ENCODE measurements around the gene SSC4D. TPM values are rescaled to one million over a fixed set of nuclear protein-coding genes. Genes with fewer than 3 reads are reported as not detected.

Gene SSC4D
- total and polyA plus RNA-seq, 9 of the 15 experiments (the other 6 are each of a cell fraction or from before 2014, with no cell fraction given) = 0.06 to 1.1 (median 0.85) TPM; not detected in 1

- TF ChIP-seq E2F8 (IDR thresholded peaks at IDR 0.05; ENCODE audit: low read depth, partially characterized antibody) (no peak), PHB2 (IDR thresholded peaks at IDR 0.05; ENCODE audit: low read depth) (no peak), CREB3 (tag; conservative IDR thresholded peaks at IDR 0.05; ENCODE audit: low read depth) (peak; percentile 91), MITF (IDR thresholded peaks at IDR 0.05) (no peak), SIRT6 (IDR thresholded peaks at IDR 0.05; ENCODE audit: low read depth, low read length) (no peak), NKRF (IDR thresholded peaks at IDR 0.05; ENCODE audit: borderline replicate concordance) (no peak; the same call in 1 of the 2 replicates), MCM5 (IDR thresholded peaks at IDR 0.05; ENCODE audit: low read depth) (no peak), BRD4 (IDR thresholded peaks at IDR 0.05) (no peak), ZNF696 (CRISPR knock-in tag; conservative IDR thresholded peaks at IDR 0.05) (no peak), E2F4 (CRISPR knock-in tag; IDR thresholded peaks at IDR 0.05; ENCODE audit: low read depth) (peak; percentile 81), RUNX1 (IDR thresholded peaks at IDR 0.05; ENCODE audit: low read depth) (peak; percentile 38; the same call in 1 of the 2 replicates), VEZF1 (CRISPR knock-in tag; IDR thresholded peaks at IDR 0.05) (peak; percentile 79), SRF (CRISPR knock-in tag; IDR thresholded peaks at IDR 0.05) (no peak; a peak in 1 of 4 replicates), ZNF324 (CRISPR knock-in tag; IDR thresholded peaks at IDR 0.05) (no peak), PCBP1 (IDR thresholded peaks at IDR 0.05; ENCODE audit: low read depth, low read length, poor library complexity, severe bottlenecking) (no peak)
Measured at GRCh38 chr7:76393116-76394031, 16.1 kb downstream of the SSC4D start (continued).

Measured in K562 (cell line).